Natural killer cell (primary cell): ENCODE data around the gene TEPSIN. TPM values are rescaled to one million over a fixed set of nuclear protein-coding genes. Genes with fewer than 3 reads are reported as not detected.

ENCODE experiments used
- ATAC-seq, 3 donors: fragments of 150-1000 bp in 2 of 3; fragments of 200-7000 bp in 1 of 3; cut with Tn5 transposase; 1 replicate in 1 of 3; 2 replicates in 2 of 3; pipeline ENCODE4 v1.10.0; 2021; ENCODE audit warnings: mild to moderate bottlenecking in 2 of 3, moderate library complexity in 2 of 3
- DNase-seq, 2 donors: peaks; one replicate each; pipeline versions ENCODE4 v3.0.0 to v3.0.0-alpha.2; 2013 to 2021; ENCODE audit warnings: mixed read lengths in 1 of 2
- H3K27ac ChIP-seq: one replicate; pipeline ENCODE4 v1.5.1; 2013; ENCODE audit warnings: mild to moderate bottlenecking, low read length
- H3K27me3 ChIP-seq: one replicate; pipeline ENCODE4 v1.6.1; 2013; ENCODE audit warnings: low read length; ENCODE audit not compliant: control insufficient read depth, insufficient read depth
- H3K36me3 ChIP-seq: one replicate; pipeline ENCODE4 v1.6.1; 2013; ENCODE audit warnings: low read length; ENCODE audit not compliant: control insufficient read depth, insufficient read depth
- H3K4me1 ChIP-seq: one replicate; pipeline ENCODE4 v1.6.1; 2013; ENCODE audit warnings: low read length; ENCODE audit not compliant: control insufficient read depth, insufficient read depth
- H3K4me3 ChIP-seq: one replicate; pipeline ENCODE4 v1.5.1; 2013; ENCODE audit warnings: low read length
- H3K9me3 ChIP-seq: one replicate; pipeline ENCODE4 v1.6.1; 2013; ENCODE audit warnings: low read length; ENCODE audit not compliant: control insufficient read depth, insufficient read depth
- H3K27ac Mint-ChIP-seq, 2 donors: one replicate each; pipeline ENCODE4 v1.8.0; 2022; ENCODE audit warnings: mild to moderate bottlenecking in 2 of 2, mixed read lengths in 2 of 2, moderate library complexity in 1 of 2
- H3K27me3 Mint-ChIP-seq, 2 donors: one replicate each; pipeline ENCODE4 v1.8.0; 2022; ENCODE audit warnings: low read depth in 2 of 2, mixed read lengths in 2 of 2
- H3K36me3 Mint-ChIP-seq: one replicate; pipeline ENCODE4 v1.8.0; 2022; ENCODE audit warnings: mixed read lengths
- H3K4me1 Mint-ChIP-seq, 2 donors: one replicate each; pipeline ENCODE4 v1.8.0; 2022; ENCODE audit warnings: mixed read lengths in 2 of 2
- H3K4me3 Mint-ChIP-seq: one replicate; pipeline ENCODE4 v1.8.0; 2022; ENCODE audit warnings: mild to moderate bottlenecking, moderate library complexity, mixed read lengths
- H3K9me3 Mint-ChIP-seq, 2 donors: one replicate each; pipeline ENCODE4 v1.8.0; 2022; ENCODE audit warnings: mixed read lengths in 2 of 2
- CTCF ChIP-seq: fragments of 200-600 bp; IDR thresholded peaks from one replicate; pipeline ENCODE4 v1.8.0; 2022; ENCODE audit warnings: antibody characterized with exemption
- WGBS: methylation state at CpG from one replicate; pipeline ENCODE4 v1.1.7; 2013; ENCODE audit warnings: missing lambda C conversion rate; ENCODE audit not compliant: insufficient coverage; 5-methylcytosine and 5-hydroxymethylcytosine counted together
- intact Hi-C: fragments of 100-400 bp; cut with micrococcal nuclease; formaldehyde crosslinking; loops from one replicate; pipeline ENCODE4 v1.14.2; 2022
- total RNA-seq, 4 donors: library from RNA; stranded (reverse); fragments of 120-200 nt in 1 of 4; gene quantifications; one replicate each; pipeline versions ENCODE4 v1.2.3 to v1.2.4, GENCODE V29; 2013 to 2022

Gene TEPSIN
- total RNA-seq, 3 donors from 2014 or later (not counting 1 experiment from before 2014, with no cell fraction given) = 89.8 to 137 (median 126) TPM

GRCh38 chr17:81210466-81210865 is 28.4 kb downstream of the TEPSIN start:
- no peak for TF ChIP-seq CTCF
- Histone ChIP-seq H3K4me1 (no peaks in the 10 kb centered on the region), H3K27ac (no peak overlapping the region), H3K9me3 (no peaks in the 10 kb centered on the region), H3K27me3 (no peaks in the 10 kb centered on the region), H3K36me3 (no peaks in the 10 kb centered on the region), H3K4me3 (no peak overlapping the region)
- Mint-ChIP-seq H3K4me3 (no peak overlapping the region), H3K27me3 (no peaks in the 10 kb centered on the region), H3K4me1 (no peaks in the 10 kb centered on the region), H3K36me3 (no peaks in the 10 kb centered on the region), H3K27ac (no peak overlapping the region), H3K9me3 (no peaks in the 10 kb centered on the region)
- DNase-seq (no peak), ATAC-seq (no peak)
- 57% methylated on average over 9 of the region's 10 CpGs for WGBS
- intact Hi-C loops = no loop called here

GRCh38 chr17:81209141-81209540 is 29.7 kb downstream of the TEPSIN start:
- Mint-ChIP-seq H3K9me3 (no peaks in the 10 kb centered on the region), H3K27me3 (no peaks in the 10 kb centered on the region), H3K27ac (no peak overlapping the region), H3K4me3 (no peak overlapping the region), H3K36me3 (no peaks in the 10 kb centered on the region), H3K4me1 (no peaks in the 10 kb centered on the region)
- DNase-seq = no peak
- H3K36me3 ChIP-seq = no peaks in the 10 kb centered on the region
- H3K4me3 ChIP-seq = no peak overlapping the region
- no peaks in the 10 kb centered on the region for H3K9me3 ChIP-seq
- H3K27me3 ChIP-seq = no peaks in the 10 kb centered on the region
- intact Hi-C loops = no loop called here
- WGBS = 98% methylated on average over 16 of the region's 16 CpGs
- no peaks in the 10 kb centered on the region for H3K4me1 ChIP-seq
- H3K27ac ChIP-seq = no peak overlapping the region
- no peak for ATAC-seq
- TF ChIP-seq CTCF = no peak

- H3K9me3 ChIP-seq = no peaks in the 10 kb centered on the region
- ATAC-seq (no peak), DNase-seq (no peak)
- no peaks in the 10 kb centered on the region for H3K36me3 ChIP-seq
- H3K27ac ChIP-seq = no peak overlapping the region
- Mint-ChIP-seq H3K4me1 (no peaks in the 10 kb centered on the region), H3K27me3 (no peaks in the 10 kb centered on the region), H3K4me3 (no peak overlapping the region), H3K9me3 (no peaks in the 10 kb centered on the region), H3K27ac (no peak overlapping the region), H3K36me3 (no peaks in the 10 kb centered on the region)
- 96% methylated on average over 10 of the region's 10 CpGs for WGBS
- no peaks in the 10 kb centered on the region for H3K4me1 ChIP-seq
- H3K4me3 ChIP-seq = no peak overlapping the region
- intact Hi-C loops = no loop called here
- TF ChIP-seq CTCF = no peak
- H3K27me3 ChIP-seq = no peaks in the 10 kb centered on the region
Observed at GRCh38 chr17:81208651-81209050, 30.2 kb downstream of the TEPSIN start.
